B cell (primary cell): Measurements from ENCODE around the gene ZDHHC17. TPM values are rescaled to one million over a fixed set of nuclear protein-coding genes. Genes with fewer than 3 reads are reported as not detected.

Source experiments
- ATAC-seq: fragments of 200-7000 bp; cut with Tn5 transposase; one replicate; pipeline ENCODE4 v1.10.0; 2021; ENCODE audit warnings: low read depth, mild to moderate bottlenecking, moderate number of reproducible peaks, moderate library complexity
- CTCF ChIA-PET: fragments of 350-600 bp; sonication (Branson Sonifier 250); formaldehyde crosslinking; loops from one replicate; lab custom pipeline; 2021; ENCODE audit warnings: antibody characterized with exemption, inconsistent platforms; lab: Charles Lee
- POLR2A ChIA-PET: fragments of 350-600 bp; sonication (Branson Sonifier 250); formaldehyde crosslinking; loops from one replicate; lab custom pipeline; 2021; ENCODE audit warnings: antibody characterized with exemption; lab: Charles Lee
- DNase-seq: peaks from one replicate; pipeline ENCODE4 v3.0.0; 2013
- H2AFZ ChIP-seq: 2 replicates; pipeline ENCODE4 v1.6.1; 2012; ENCODE audit warnings: mild to moderate bottlenecking, low read depth, low read length; ENCODE audit not compliant: insufficient read depth, poor library complexity, severe bottlenecking
- H3K27ac ChIP-seq, 2 donors: 1 replicate in 1 of 2; 2 replicates in 1 of 2; pipeline ENCODE4 v1.5.1; 2012 to 2013; ENCODE audit warnings: low read length in 2 of 2, mild to moderate bottlenecking in 2 of 2, moderate library complexity in 1 of 2
- H3K27me3 ChIP-seq, 4 experiments: fragments of 200-600 bp in 1 of 4; sonication (generic) in 1 of 4; replicated peaks in 1 of 4; 1 replicate in 2 of 4; 2 replicates in 2 of 4; pipeline versions ENCODE4 v1.6.1 to v1.7.0; 2013 to 2016; ENCODE audit warnings: low read length in 3 of 4, mild to moderate bottlenecking in 2 of 4, mixed read lengths in 1 of 4, moderate library complexity in 1 of 4; ENCODE audit not compliant: insufficient read depth in 4 of 4, control insufficient read depth in 3 of 4; ENCODE audit errors: control extremely low read depth in 1 of 4
- H3K36me3 ChIP-seq, 2 experiments: replicated peaks in 1 of 2; 1 replicate in 1 of 2; 2 replicates in 1 of 2; pipeline versions ENCODE4 v1.6.1 to v1.7.1; 2013; ENCODE audit warnings: low read length in 1 of 2; ENCODE audit not compliant: insufficient read depth in 2 of 2, control insufficient read depth in 1 of 2; ENCODE audit errors: control extremely low read depth in 1 of 2, extremely low read depth in 1 of 2
- H3K4me1 ChIP-seq, 2 donors: fragments of 200-600 bp in 1 of 2; sonication (generic) in 1 of 2; 1 replicate in 1 of 2; 2 replicates in 1 of 2; pipeline versions ENCODE4 v1.5.1 to v1.6.1; 2013 to 2017; ENCODE audit warnings: low read length in 2 of 2; ENCODE audit not compliant: control insufficient read depth in 2 of 2, insufficient read depth in 2 of 2
- H3K4me2 ChIP-seq: replicated peaks from 2 replicates; pipeline ENCODE3; 2012; ENCODE audit warnings: mild to moderate bottlenecking, low read depth, low read length; ENCODE audit not compliant: poor library complexity, severe bottlenecking
- H3K4me3 ChIP-seq, 5 experiments: fragments of 200-600 bp in 1 of 5; sonication (generic) in 1 of 5; 1 replicate in 3 of 5; 2 replicates in 2 of 5; pipeline versions ENCODE4 v1.5.1 to v1.7.0; 2011 to 2016; ENCODE audit warnings: low read length in 4 of 5, mild to moderate bottlenecking in 4 of 5, low read depth in 2 of 5, control low read depth in 1 of 5, moderate library complexity in 1 of 5; ENCODE audit not compliant: insufficient read depth in 1 of 5; ENCODE audit errors: control extremely low read depth in 1 of 5, extremely low read depth in 1 of 5
- H3K79me2 ChIP-seq: fragments of 200-600 bp; sonication (generic); one replicate; pipeline ENCODE4 v1.6.0; 2016; ENCODE audit warnings: low read length; ENCODE audit not compliant: control insufficient read depth, insufficient read depth
- H3K9ac ChIP-seq: fragments of 200-600 bp; sonication (generic); 2 replicates; pipeline ENCODE4 v1.6.1; 2017; ENCODE audit warnings: mild to moderate bottlenecking, low read length, moderate library complexity
- H3K9me3 ChIP-seq, 3 donors: one replicate each; pipeline versions ENCODE4 v1.6.1 to v1.7.1; 2013; ENCODE audit warnings: low read length in 2 of 3; ENCODE audit not compliant: control insufficient read depth in 2 of 3, insufficient read depth in 1 of 3; ENCODE audit errors: control extremely low read depth in 1 of 3
- H4K20me1 ChIP-seq: 2 replicates; pipeline ENCODE4 v1.6.0; 2012; ENCODE audit warnings: mild to moderate bottlenecking, low read length; ENCODE audit not compliant: insufficient read depth, control insufficient read depth, poor library complexity, severe bottlenecking
- H3K27ac Mint-ChIP-seq: one replicate; pipeline ENCODE4 v1.8.0; 2021; ENCODE audit warnings: mixed read lengths
- H3K27me3 Mint-ChIP-seq: one replicate; pipeline ENCODE4 v1.8.0; 2021; ENCODE audit warnings: mixed read lengths
- H3K4me1 Mint-ChIP-seq: one replicate; pipeline ENCODE4 v1.8.0; 2021; ENCODE audit warnings: mixed read lengths
- H3K4me3 Mint-ChIP-seq: one replicate; pipeline ENCODE4 v1.8.0; 2021; ENCODE audit warnings: mixed read lengths
- H3K9me3 Mint-ChIP-seq: one replicate; pipeline ENCODE4 v1.8.0; 2022; ENCODE audit warnings: mixed read lengths; ENCODE audit not compliant: insufficient read depth
- EZH2 ChIP-seq: IDR thresholded peaks from 2 replicates; pipeline ENCODE4 v1.6.1; 2012; ENCODE audit warnings: borderline replicate concordance, low read depth, mild to moderate bottlenecking, moderate library complexity, low read length; ENCODE audit not compliant: insufficient read depth, poor library complexity, severe bottlenecking
- WGBS: methylation state at CpG from one replicate; pipeline ENCODE4 v1.1.5; 2013; ENCODE audit warnings: missing lambda C conversion rate; ENCODE audit not compliant: insufficient coverage; 5-methylcytosine and 5-hydroxymethylcytosine counted together
- intact Hi-C: fragments of 100-400 bp; cut with micrococcal nuclease; formaldehyde crosslinking; loops from one replicate; pipeline ENCODE4 v1.10.0; 2022
- polyA plus RNA-seq: library from polyadenylated mRNA; depleted of rRNA; stranded (reverse); fragments of >200 nt; gene quantifications from 2 replicates; pipeline ENCODE4 v1.2.3, GENCODE V29; 2012
- total RNA-seq, 2 donors: library from RNA; stranded (reverse); fragments of 120-200 nt in 1 of 2; gene quantifications; 1 replicate in 1 of 2; 2 replicates in 1 of 2; pipeline versions ENCODE4 v1.2.3 to v1.2.4, GENCODE V29; 2013 to 2022
- TF ChIP-seq, protein P1 (sequence below): fragments of 200-600 bp; IDR thresholded peaks from one replicate; pipeline ENCODE4 v1.8.0; 2022; ENCODE audit warnings: antibody characterized with exemption, mild to moderate bottlenecking

ZDHHC17 gene
- total and polyA plus RNA-seq, 2 donors (not counting 1 experiment from before 2014, with no cell fraction given) = 26.1 to 75.0 TPM

DNA sequence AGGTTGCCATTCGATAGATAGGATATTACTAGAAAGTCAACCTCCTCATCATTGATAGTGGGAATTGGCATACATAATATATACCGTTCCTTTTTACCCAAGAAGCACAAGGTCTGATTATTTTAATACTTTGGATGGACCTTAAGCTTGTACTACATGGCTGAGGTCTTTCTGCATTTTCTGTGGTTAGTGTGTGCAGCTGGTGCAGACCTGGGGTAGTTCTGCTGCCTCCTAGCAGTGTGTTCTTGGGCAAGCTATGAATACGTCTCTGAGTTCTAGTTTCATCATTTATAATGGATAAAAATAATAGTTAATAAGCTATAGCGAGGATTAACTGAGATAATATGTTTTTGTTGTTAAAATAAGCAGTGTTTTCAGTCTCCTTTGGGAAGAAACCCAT, 2.2 kb downstream of the ZDHHC17 start:
- H3K4me2 ChIP-seq = peak overlapping the region; percentile 3
- Mint-ChIP-seq H3K27me3 (no peaks in the 10 kb centered on the region), H3K27ac (peak overlapping the region; percentile 26), H3K4me1 (peaks cover 54% of the 10 kb centered on the region), H3K9me3 (no peaks in the 10 kb centered on the region), H3K4me3 (peak overlapping the region; percentile 54)
- no peaks in the 10 kb centered on the region for H3K9me3 ChIP-seq
- DNase-seq (no peak), ATAC-seq (no peak)
- H3K4me3 ChIP-seq = no peak overlapping the region
- no peak overlapping the region for H3K27ac ChIP-seq
- peaks cover 17 to 29% of the 10 kb centered on the region in 2 donors for H3K4me1 ChIP-seq
- ChIA-PET CTCF (interaction anchor here (1.0 to 1.3 kb wide), 4 partner anchors 12 to 143 kb away, joined by 3 to 5 read pairs (median 4); no protein-coding TSS in a partner anchor), POLR2A (no interaction called here)
- TF ChIP-seq, protein P1, sequence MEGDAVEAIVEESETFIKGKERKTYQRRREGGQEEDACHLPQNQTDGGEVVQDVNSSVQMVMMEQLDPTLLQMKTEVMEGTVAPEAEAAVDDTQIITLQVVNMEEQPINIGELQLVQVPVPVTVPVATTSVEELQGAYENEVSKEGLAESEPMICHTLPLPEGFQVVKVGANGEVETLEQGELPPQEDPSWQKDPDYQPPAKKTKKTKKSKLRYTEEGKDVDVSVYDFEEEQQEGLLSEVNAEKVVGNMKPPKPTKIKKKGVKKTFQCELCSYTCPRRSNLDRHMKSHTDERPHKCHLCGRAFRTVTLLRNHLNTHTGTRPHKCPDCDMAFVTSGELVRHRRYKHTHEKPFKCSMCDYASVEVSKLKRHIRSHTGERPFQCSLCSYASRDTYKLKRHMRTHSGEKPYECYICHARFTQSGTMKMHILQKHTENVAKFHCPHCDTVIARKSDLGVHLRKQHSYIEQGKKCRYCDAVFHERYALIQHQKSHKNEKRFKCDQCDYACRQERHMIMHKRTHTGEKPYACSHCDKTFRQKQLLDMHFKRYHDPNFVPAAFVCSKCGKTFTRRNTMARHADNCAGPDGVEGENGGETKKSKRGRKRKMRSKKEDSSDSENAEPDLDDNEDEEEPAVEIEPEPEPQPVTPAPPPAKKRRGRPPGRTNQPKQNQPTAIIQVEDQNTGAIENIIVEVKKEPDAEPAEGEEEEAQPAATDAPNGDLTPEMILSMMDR = no peak
- TF ChIP-seq EZH2 = no peak
- no peaks in the 10 kb centered on the region for H3K36me3 ChIP-seq
- H3K9ac ChIP-seq = no peak overlapping the region
- WGBS = no CpG with 5 or more reads among the region's 4 CpGs
- peaks cover 75% of the 10 kb centered on the region for H3K79me2 ChIP-seq
- H4K20me1 ChIP-seq = peaks cover 12% of the 10 kb centered on the region
- no peak overlapping the region for H2AFZ ChIP-seq
- intact Hi-C loops = loop anchor here (10.0 kb wide), 1 partner anchor 299 kb away; the partner anchor contains the start of gene E2F7
- no peaks in the 10 kb centered on the region for H3K27me3 ChIP-seq

DNA sequence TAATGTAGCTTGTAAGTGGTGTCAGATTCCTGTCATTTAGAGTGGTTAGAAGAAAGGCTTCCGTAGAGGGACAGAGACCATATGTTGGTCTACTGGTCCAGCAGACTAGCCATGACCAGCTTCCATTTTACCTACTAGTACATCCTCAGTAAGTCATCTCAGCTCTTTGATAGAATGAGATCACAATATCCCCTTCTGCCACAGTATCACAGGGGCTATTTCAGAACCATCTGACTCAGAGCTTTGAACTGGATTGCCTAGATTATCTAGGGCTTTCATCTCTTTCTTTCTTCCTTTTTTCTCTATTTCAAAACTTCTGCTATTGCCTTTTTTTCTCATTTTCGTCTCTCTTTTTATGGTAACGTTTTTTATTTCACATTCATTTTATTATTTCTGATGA, 4.7 kb downstream of the ZDHHC17 start:
- intact Hi-C loops = loop anchor here (10.0 kb wide), 1 partner anchor 296 kb away; the partner anchor contains the start of gene E2F7
- no peak for ATAC-seq

More for the DNA sequence above, 4.7 kb downstream of the ZDHHC17 start:
- Histone ChIP-seq H3K9ac (no peak overlapping the region), H3K4me2 (no peak overlapping the region), H3K4me3 (no peak overlapping the region), H3K36me3 (peaks cover 0 to 2% of the 10 kb centered on the region in 2 experiments), H3K79me2 (peaks cover 94% of the 10 kb centered on the region), H4K20me1 (peaks cover 12% of the 10 kb centered on the region), H3K9me3 (no peaks in the 10 kb centered on the region), H3K27ac (no peak overlapping the region), H2AFZ (no peak overlapping the region), H3K27me3 (no peaks in the 10 kb centered on the region), H3K4me1 (peaks cover 13 to 22% of the 10 kb centered on the region in 2 donors)
- Mint-ChIP-seq H3K4me1 (peaks cover 61% of the 10 kb centered on the region), H3K27ac (peak overlapping the region; percentile 20), H3K27me3 (no peaks in the 10 kb centered on the region), H3K9me3 (no peaks in the 10 kb centered on the region), H3K4me3 (no peak overlapping the region)
- POLR2A ChIA-PET = no interaction called here
- 83% methylated on average over 1 of the region's 3 CpGs for WGBS
- no peak for DNase-seq
- CTCF ChIA-PET = interaction anchor here (2.3 kb wide), 1 partner anchor 22 kb away, joined by 10 read pairs; no protein-coding TSS in a partner anchor
- TF ChIP-seq, protein P1 = no peak
- no peak for TF ChIP-seq EZH2
